GM08714 (cell line): ENCODE results near the gene WAPL.
A peak's percentile ranks its signal among the peaks of the same experiment; 100 is the strongest.
"Not testable (repeated sequence)": the region's sequence is repeated elsewhere in the genome, so short reads cannot be mapped to it uniquely, and the experiment has no call there.

Source experiments
- H3K4me3 ChIP-seq: fragments of 200-500 bp; sonication (Bioruptor generic); 2 replicates; pipeline ENCODE4 v1.5.1; 2014; ENCODE audit warnings: mild to moderate bottlenecking, low read length, inconsistent platforms
- ZNF274 ChIP-seq: IDR thresholded peaks from 2 replicates; pipeline ENCODE4 v1.6.1; 2012; ENCODE audit warnings: mild to moderate bottlenecking, low read depth, low read length

The WAPL gene

GRCh38 chr10:86521678-86522509, at the start of gene WAPL:
WAPL (minus strand) TSS chr10:86521792; CDS start chr10:86518069, 3,723 bp downstream.
- H3K4me3 ChIP-seq = peak within 1 kb of the TSS; percentile 77
- TF ChIP-seq ZNF274 = no peak

- TF ChIP-seq ZNF274 = no peak
- no peak overlapping the region for H3K4me3 ChIP-seq
Observed at GRCh38 chr10:86569335-86569734, 47.7 kb upstream of the WAPL start.

- H3K4me3 ChIP-seq = not testable (repeated sequence)
Observed at GRCh38 chr10:86566518-86566917, 44.9 kb upstream of the WAPL start.

GRCh38 chr10:86563338-86563737, 41.7 kb upstream of the WAPL start:
- not testable (repeated sequence) for H3K4me3 ChIP-seq

- not testable (repeated sequence) for H3K4me3 ChIP-seq
Observed at GRCh38 chr10:86558695-86559094, 37.1 kb upstream of the WAPL start.

- H3K4me3 ChIP-seq = no peak overlapping the region
- no peak for TF ChIP-seq ZNF274
Observed at GRCh38 chr10:86556933-86557649, 35.5 kb upstream of the WAPL start.

GRCh38 chr10:86556532-86556931, 34.9 kb upstream of the WAPL start:
- no peak for TF ChIP-seq ZNF274
- no peak overlapping the region for H3K4me3 ChIP-seq

GRCh38 chr10:86553639-86554038, 32.0 kb upstream of the WAPL start:
- no peak for TF ChIP-seq ZNF274
- H3K4me3 ChIP-seq = no peak overlapping the region

GRCh38 chr10:86553213-86553612, 31.6 kb upstream of the WAPL start:
- H3K4me3 ChIP-seq = no peak overlapping the region
- TF ChIP-seq ZNF274 = no peak

- TF ChIP-seq ZNF274 = no peak
- no peak overlapping the region for H3K4me3 ChIP-seq
Observed at GRCh38 chr10:86547296-86547695, 25.7 kb upstream of the WAPL start.

GRCh38 chr10:86545101-86545500, 23.5 kb upstream of the WAPL start:
- H3K4me3 ChIP-seq = no peak overlapping the region
- TF ChIP-seq ZNF274 = no peak

- no peak for TF ChIP-seq ZNF274
- H3K4me3 ChIP-seq = no peak overlapping the region
Observed at GRCh38 chr10:86540016-86540415, 18.4 kb upstream of the WAPL start.

GRCh38 chr10:86538547-86538946, 17.0 kb upstream of the WAPL start:
- no peak overlapping the region for H3K4me3 ChIP-seq
- no peak for TF ChIP-seq ZNF274

- not testable (repeated sequence) for H3K4me3 ChIP-seq
Observed at GRCh38 chr10:86538040-86538439, 16.4 kb upstream of the WAPL start.

GRCh38 chr10:86536294-86536861, 14.8 kb upstream of the WAPL start:
- TF ChIP-seq ZNF274 = no peak
- no peak overlapping the region for H3K4me3 ChIP-seq
